Gastrocnemius medialis (tissue), 4 donors: ENCODE data around the gene CELSR1.

Experiments used
- CTCF ChIP-seq, 5 experiments: fragments of 450-650 bp in 3 of 5; fragments of 200-600 bp in 2 of 5; sonication (generic) in 2 of 5; IDR thresholded peaks in 4 of 5; conservative IDR thresholded peaks in 1 of 5; 1 replicate in 4 of 5; 2 replicates in 1 of 5; pipeline ENCODE4 v1.5.1; 2016 to 2019; ENCODE audit warnings: antibody characterized with exemption in 5 of 5, mild to moderate bottlenecking in 3 of 5, moderate library complexity in 3 of 5
- POLR2A ChIP-seq, 2 donors: fragments of 450-650 bp; IDR thresholded peaks; one replicate each; pipeline ENCODE4 v1.6.1; 2017; ENCODE audit warnings: antibody characterized with exemption in 2 of 2, mild to moderate bottlenecking in 2 of 2, moderate library complexity in 2 of 2

GRCh38 chr22:46363611-46364321, 173.7 kb downstream of the CELSR1 start:
- TF ChIP-seq POLR2A (IDR thresholded peaks at IDR 0.05): no peak
- TF ChIP-seq CTCF (IDR thresholded peaks at IDR 0.05 in 4 of 5, conservative IDR thresholded peaks at IDR 0.05 in 1 of 5): no peak
